MM.1S (cell line): ENCODE data around the gene REEP1.

Experiments used
- DNase-seq: peaks from one replicate; pipeline ENCODE4 v3.0.0-alpha.2; 2015
- H2AFZ ChIP-seq: fragments of 300-600 bp; sonication (generic); 2 replicates; pipeline ENCODE4 v1.6.0; 2016; ENCODE audit warnings: antibody characterized with exemption, low read length
- H3F3A ChIP-seq: fragments of 300-600 bp; sonication (generic); 2 replicates; pipeline ENCODE4 v1.6.1; 2016; ENCODE audit warnings: mild to moderate bottlenecking, antibody characterized with exemption, low read length, moderate library complexity, mixed read lengths; ENCODE audit not compliant: insufficient read depth
- H3K27ac ChIP-seq: fragments of 300-600 bp; sonication (generic); 2 replicates; pipeline ENCODE4 v1.5.1; 2016; ENCODE audit warnings: mild to moderate bottlenecking, low read length
- H3K27me3 ChIP-seq: fragments of 300-600 bp; sonication (generic); replicated peaks from 2 replicates; pipeline ENCODE4 v1.6.0; 2016; ENCODE audit warnings: low read length; ENCODE audit not compliant: insufficient read depth
- H3K36me3 ChIP-seq: fragments of 300-600 bp; sonication (generic); replicated peaks from 2 replicates; pipeline ENCODE4 v1.6.1; 2016; ENCODE audit warnings: mild to moderate bottlenecking, low read length, mixed read lengths; ENCODE audit not compliant: insufficient read depth
- H3K4me1 ChIP-seq: fragments of 300-600 bp; sonication (generic); 2 replicates; pipeline ENCODE4 v1.6.1; 2016; ENCODE audit warnings: low read length, mixed read lengths
- H3K4me2 ChIP-seq: fragments of 300-600 bp; sonication (generic); 2 replicates; pipeline ENCODE4 v1.6.0; 2016; ENCODE audit warnings: low read depth, low read length
- H3K4me3 ChIP-seq: fragments of 300-600 bp; sonication (generic); 2 replicates; pipeline ENCODE4 v1.5.1; 2016; ENCODE audit warnings: low read length, mixed read lengths
- H3K79me2 ChIP-seq: fragments of 300-600 bp; sonication (generic); 2 replicates; pipeline ENCODE4 v1.6.1; 2016; ENCODE audit warnings: mixed run types, low read length, mixed read lengths
- H3K9ac ChIP-seq: fragments of 300-600 bp; sonication (generic); 2 replicates; pipeline ENCODE4 v1.6.1; 2016; ENCODE audit warnings: low read length, mixed read lengths
- H3K9me2 ChIP-seq: fragments of 300-600 bp; sonication (generic); replicated peaks from 2 replicates; pipeline ENCODE4 v1.6.1; 2016; ENCODE audit warnings: mild to moderate bottlenecking, low read length, mixed read lengths; ENCODE audit not compliant: insufficient read depth
- H3K9me3 ChIP-seq: fragments of 300-600 bp; sonication (generic); replicated peaks from 2 replicates; pipeline ENCODE4 v1.6.1; 2016; ENCODE audit warnings: mild to moderate bottlenecking, low read length, mixed read lengths; ENCODE audit not compliant: insufficient read depth
- H4K20me1 ChIP-seq: fragments of 300-600 bp; sonication (generic); 2 replicates; pipeline ENCODE4 v1.6.1; 2016; ENCODE audit warnings: mild to moderate bottlenecking, low read length, moderate library complexity, mixed read lengths; ENCODE audit not compliant: insufficient read depth
- EZH2 ChIP-seq: fragments of 300-600 bp; sonication (generic); optimal IDR thresholded peaks from 2 replicates; pipeline ENCODE3; 2017; ENCODE audit warnings: low read depth, mild to moderate bottlenecking, antibody characterized with exemption, low read length, mixed read lengths
- EZH2phosphoT487 ChIP-seq: fragments of 300-600 bp; sonication (generic); IDR thresholded peaks from 2 replicates; pipeline ENCODE4 v1.6.1; 2018; ENCODE audit warnings: antibody characterized with exemption, low read length
- TF ChIP-seq, protein P1 (sequence below): fragments of 300-600 bp; sonication (generic); IDR thresholded peaks from 2 replicates; pipeline ENCODE4 v1.5.1; 2016; ENCODE audit warnings: antibody characterized with exemption, low read length, mixed read lengths

The REEP1 gene

DNA sequence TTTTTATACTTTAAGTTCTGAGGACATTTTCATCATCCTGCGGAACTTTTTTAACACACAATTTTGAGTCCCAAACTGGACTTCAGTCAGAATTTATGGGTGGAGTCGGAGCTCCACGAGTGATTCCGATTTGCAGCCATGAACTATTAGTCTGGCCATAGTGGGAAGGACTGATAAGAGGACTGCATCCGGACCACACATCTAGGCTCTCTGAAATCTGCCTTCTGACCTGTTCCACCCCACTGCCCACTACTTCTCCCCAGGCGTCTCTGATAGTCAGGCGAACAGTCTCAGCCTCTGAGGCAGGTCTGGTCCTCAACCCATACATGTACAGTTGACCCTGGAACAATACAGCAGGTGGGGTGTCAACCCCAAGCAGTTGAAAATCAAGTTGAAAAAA lies 133.0 kb downstream of the REEP1 start:
- no peaks in the 10 kb centered on the region for H3K27me3 ChIP-seq
- H3F3A ChIP-seq, result no peaks in the 10 kb centered on the region
- H3K9ac ChIP-seq, result no peak overlapping the region
- 0 out of 2 replicates have a peak, but pooled peaks cover 5% of the 10 kb centered on the region for H4K20me1 ChIP-seq
- peaks cover 65% of the 10 kb centered on the region for H3K79me2 ChIP-seq
- no peak overlapping the region for H3K4me3 ChIP-seq
- TF ChIP-seq, protein P1, sequence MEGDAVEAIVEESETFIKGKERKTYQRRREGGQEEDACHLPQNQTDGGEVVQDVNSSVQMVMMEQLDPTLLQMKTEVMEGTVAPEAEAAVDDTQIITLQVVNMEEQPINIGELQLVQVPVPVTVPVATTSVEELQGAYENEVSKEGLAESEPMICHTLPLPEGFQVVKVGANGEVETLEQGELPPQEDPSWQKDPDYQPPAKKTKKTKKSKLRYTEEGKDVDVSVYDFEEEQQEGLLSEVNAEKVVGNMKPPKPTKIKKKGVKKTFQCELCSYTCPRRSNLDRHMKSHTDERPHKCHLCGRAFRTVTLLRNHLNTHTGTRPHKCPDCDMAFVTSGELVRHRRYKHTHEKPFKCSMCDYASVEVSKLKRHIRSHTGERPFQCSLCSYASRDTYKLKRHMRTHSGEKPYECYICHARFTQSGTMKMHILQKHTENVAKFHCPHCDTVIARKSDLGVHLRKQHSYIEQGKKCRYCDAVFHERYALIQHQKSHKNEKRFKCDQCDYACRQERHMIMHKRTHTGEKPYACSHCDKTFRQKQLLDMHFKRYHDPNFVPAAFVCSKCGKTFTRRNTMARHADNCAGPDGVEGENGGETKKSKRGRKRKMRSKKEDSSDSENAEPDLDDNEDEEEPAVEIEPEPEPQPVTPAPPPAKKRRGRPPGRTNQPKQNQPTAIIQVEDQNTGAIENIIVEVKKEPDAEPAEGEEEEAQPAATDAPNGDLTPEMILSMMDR, result no peak
- TF ChIP-seq EZH2phosphoT487, result no peak
- no peak for TF ChIP-seq EZH2
- H3K27ac ChIP-seq, result no peak overlapping the region
- no peaks in the 10 kb centered on the region for H3K9me2 ChIP-seq
- H3K9me3 ChIP-seq, result no peaks in the 10 kb centered on the region
- H3K4me1 ChIP-seq, result peaks cover 17% of the 10 kb centered on the region
- no peak overlapping the region for H2AFZ ChIP-seq
- H3K36me3 ChIP-seq, result peaks cover 8% of the 10 kb centered on the region
- DNase-seq, result no peak
- H3K4me2 ChIP-seq, result no peak overlapping the region

DNA sequence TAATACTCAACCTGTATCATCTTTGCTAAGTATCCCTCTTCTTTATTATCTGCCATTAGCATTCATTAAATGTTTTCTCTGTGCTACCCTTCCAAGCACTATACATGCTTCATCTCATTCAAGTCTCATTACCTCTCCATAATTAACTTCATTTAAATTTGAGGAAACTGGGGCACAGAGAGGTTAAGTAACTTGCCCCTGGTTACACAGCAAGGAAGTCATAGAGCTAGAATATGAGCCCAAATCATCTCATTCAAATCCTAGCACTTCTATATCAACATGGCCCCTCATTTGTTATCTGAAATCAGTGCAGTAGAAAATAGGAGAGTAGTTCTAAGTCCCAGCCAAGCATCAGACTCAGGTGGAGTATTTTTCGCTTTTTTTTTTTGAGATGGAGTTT lies 133.8 kb downstream of the REEP1 start:
- Histone ChIP-seq H3K27ac (no peak overlapping the region), H3K4me1 (peaks cover 17% of the 10 kb centered on the region), H3K9me2 (no peaks in the 10 kb centered on the region), H3K9ac (no peak overlapping the region), H3K36me3 (peaks cover 3% of the 10 kb centered on the region), H4K20me1 (0 out of 2 replicates have a peak, but pooled peaks cover 5% of the 10 kb centered on the region), H3K27me3 (no peaks in the 10 kb centered on the region), H3K4me3 (no peak overlapping the region), H3K79me2 (peaks cover 71% of the 10 kb centered on the region), H3F3A (no peaks in the 10 kb centered on the region), H3K9me3 (no peaks in the 10 kb centered on the region), H3K4me2 (no peak overlapping the region), H2AFZ (no peak overlapping the region)
- TF ChIP-seq EZH2phosphoT487 (no peak), EZH2 (no peak)
- TF ChIP-seq, protein P1, result no peak
- DNase-seq, result no peak

DNA sequence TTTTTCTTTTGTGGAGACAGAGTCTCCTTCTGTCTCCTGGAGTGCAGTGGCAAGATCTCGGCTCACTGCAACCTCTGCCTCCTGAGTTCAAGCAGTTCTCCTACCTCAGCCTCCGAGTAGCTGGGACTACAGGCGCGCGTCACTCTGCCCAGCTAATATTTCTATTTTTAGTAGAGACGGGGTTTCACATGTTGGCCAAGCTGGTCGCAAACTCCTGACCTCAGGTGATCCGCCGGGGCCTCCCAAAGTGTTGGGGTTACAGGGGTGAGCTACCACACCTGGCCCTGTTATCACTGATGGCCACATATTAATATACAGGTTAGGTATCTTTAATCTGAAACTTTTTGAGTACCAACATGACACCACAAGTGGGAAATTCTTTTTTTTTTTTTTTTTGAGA lies 134.7 kb downstream of the REEP1 start:
- 0 out of 2 replicates have a peak, but pooled peaks cover 5% of the 10 kb centered on the region for H4K20me1 ChIP-seq
- TF ChIP-seq EZH2phosphoT487, result no peak
- TF ChIP-seq EZH2, result no peak
- TF ChIP-seq, protein P1, result no peak
- H3K36me3 ChIP-seq, result no peaks in the 10 kb centered on the region; the same call in none of the 2 replicates
- peaks cover 17% of the 10 kb centered on the region for H3K4me1 ChIP-seq
- H3K27me3 ChIP-seq, result no peaks in the 10 kb centered on the region
- no peaks in the 10 kb centered on the region for H3K9me2 ChIP-seq
- no peak overlapping the region for H2AFZ ChIP-seq
- no peak for DNase-seq
- no peak overlapping the region for H3K9ac ChIP-seq
- H3K9me3 ChIP-seq, result no peaks in the 10 kb centered on the region
- no peak overlapping the region for H3K27ac ChIP-seq
- no peaks in the 10 kb centered on the region for H3F3A ChIP-seq
- peaks cover 71% of the 10 kb centered on the region for H3K79me2 ChIP-seq
- H3K4me2 ChIP-seq, result no peak overlapping the region
- H3K4me3 ChIP-seq, result no peak overlapping the region
